GM18499 (cell line): ENCODE data around the gene MMP23B.

Experiments used
- ATAC-seq: cut with Tn5 transposase; IDR thresholded peaks from one replicate; pipeline ENCODE4 v1.9.1; 2021; ENCODE audit warnings: moderate number of reproducible peaks; ENCODE audit not compliant: insufficient read depth, unreplicated experiment

MMP23B gene

DNA sequence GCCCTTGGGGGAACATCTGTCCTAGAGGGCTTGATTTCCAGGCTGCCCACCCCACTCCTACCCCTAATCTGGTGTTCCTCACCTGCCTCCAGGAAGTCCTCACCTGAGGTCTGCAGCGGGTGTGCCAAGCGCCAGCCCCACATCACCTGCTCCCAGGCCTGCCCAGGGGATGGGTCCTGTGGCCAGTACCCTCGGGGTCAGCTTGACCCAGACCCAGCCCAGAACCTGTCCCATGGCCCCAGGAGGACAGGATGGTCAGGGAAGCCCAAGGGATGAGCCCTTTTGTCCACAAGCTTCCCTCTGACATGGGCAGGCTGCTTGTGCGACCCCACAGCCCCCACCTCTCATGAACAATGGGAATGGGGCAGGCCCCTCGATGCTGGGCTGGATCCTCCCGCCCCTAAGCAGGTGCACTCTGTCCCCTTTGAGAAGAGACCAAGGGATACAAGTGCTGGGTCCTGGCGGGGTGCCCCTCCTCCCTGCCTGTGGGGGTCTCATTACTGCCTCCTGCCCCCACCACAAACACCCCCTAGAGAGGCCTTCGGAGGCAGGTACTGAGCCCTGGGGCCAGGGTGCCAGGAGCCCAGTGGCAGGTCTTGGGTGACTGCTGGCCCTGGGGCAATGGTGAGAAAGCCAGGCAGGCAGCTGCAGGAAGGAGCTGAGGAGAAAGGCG, 13.4 kb upstream of the MMP23B start:
- ATAC-seq = no peak

DNA sequence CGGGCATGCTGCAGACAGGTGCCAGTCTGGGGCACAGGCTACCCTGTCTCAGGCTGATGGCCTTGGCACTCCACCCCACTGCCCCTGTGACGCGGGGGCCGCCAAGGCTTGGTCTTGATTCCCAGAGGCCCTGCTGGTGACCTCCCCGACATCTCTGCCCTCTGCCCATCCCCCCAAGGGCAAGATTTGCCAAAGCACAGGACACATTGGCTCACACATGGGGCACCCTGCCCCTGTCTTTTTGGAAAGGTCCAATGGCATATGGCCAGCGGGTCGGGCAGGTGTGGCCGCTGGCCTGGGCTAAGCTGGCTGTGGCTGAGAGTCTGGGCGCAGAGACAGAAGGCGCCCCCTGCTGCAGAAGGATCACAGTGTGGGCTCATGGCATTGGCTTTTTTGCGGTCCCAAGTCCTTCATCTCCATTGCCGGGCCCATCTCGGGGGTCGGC, 12.0 kb upstream of the MMP23B start:
- ATAC-seq = no peak

DNA sequence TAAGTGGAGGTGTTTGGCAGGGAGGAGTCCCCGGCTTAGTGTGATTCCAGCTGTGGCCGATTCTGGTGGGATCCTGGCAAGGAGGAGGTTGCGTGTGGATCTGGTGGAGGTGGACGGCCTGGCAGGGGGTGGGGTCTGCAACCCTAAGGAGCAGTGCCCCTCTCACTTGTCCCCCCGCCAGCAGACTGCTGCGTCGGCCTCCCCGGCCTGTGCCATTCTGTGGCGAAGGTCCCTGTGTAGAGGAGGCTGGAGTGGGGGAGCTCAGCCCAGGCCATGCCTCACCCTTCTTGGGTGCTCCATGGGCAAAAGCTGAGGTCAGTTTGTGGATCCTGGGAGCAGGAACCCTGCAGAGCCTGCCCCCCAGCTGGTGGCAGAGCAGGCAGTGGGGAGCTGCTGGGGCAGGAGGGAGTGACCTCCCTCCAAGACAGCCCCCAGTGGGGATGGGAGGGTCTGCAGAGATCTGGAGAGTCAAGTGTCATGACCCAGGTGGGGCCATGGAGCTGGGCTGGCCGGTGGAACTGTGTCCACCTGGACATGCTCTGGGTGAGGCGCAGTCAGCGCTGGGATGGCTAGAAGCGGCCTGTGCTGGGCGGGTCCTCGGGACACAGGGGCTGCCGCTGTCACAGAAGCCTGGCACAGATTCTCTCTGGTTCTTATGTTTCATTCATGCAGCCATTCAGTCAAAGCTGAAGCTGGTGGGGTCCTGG, 11.4 kb upstream of the MMP23B start:
- ATAC-seq = no peak

DNA sequence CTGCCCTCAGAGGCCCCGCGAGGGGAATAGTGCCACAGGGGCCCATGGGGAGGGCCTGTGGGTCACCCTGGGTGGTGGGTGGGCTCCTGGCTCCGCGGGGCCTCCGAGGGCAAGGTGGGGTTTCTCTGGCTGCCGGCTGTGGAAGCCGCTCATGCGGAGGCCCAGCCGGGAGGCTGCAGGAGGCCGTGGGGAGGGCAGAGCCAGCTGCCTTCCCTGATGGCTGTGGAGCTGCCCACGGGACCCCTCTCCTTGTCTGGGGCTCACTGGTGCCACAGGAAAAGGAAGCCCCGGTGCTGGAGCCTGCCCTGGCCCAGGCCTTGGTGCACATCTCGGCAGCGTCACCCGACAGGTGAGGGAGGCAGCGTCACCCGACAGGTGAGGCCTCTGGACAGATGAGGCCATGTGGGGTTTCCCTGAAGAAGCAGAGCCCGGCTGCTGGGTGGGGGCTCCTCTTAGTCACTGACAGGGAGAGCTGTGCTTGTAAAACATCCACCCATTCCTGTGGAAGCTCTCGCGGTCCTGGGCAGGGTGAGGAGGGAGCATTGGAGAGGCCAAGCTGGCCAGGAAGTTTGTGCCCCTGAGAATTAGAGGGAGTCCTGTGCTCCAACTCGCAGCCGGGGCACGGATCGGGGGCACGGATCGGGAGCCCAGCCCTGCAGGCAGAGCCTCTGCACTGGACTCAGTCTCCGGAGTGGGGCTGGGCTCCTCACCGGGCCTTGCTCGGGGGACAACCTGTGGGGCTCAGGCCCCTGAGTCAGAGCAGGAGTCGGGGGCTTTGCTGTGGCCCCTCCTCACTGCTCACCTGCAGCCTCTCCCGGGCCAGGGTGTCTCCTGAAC, 10.6 kb upstream of the MMP23B start:
- ATAC-seq = no peak

DNA sequence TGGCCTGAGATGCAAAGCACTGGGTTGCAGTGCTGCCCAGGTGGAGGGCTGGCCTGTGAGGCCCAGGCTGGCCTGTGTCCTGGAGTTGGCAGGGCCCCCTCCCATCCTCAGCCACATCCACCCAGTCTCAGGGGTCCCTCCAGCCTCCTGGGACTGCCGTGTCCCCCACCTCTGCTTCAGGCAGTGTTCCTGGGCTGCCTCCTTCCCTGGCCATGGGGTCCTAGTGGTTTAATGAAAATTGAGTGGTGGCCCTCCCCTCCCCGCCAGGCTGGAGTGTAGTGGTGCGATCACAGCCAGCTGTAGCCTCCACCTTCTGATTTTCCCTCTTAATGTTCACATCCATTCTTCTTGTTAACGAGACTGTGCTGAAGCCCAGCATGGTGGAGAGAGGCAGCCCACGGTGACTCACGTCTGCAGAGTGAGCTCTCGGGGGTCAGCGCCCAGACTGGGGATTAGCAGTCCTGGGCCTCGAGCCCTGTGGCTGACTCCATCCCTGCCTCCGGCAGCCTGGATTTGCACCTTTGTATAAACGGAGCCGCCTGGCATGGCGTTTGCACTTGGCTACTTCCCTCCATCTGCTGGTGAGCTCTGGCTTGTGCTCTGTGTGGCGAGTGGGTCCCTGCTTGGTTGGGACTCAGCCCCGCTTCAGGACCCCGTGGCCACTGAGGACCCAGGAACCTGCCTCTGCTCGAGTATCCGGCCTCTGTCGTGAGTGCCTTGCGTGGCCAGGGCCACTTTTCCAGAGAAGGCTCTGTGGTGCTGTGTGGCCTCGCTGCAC, 9.8 kb upstream of the MMP23B start:
- no peak for ATAC-seq

DNA sequence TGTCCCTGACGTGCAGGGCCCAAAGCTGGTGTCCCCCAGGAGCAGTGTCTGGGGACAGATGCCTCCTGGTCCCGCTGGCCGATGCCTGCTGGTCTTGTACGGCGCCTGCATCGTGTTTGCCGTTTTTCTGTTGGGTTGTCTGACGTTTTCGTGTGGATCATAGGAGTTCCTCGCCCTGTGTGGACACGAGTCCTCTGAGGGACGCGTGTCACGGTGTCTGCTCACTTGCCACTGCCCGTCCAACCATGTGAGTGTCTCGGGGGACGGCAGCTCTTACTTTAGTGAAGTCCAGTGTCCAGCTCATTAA, 9.2 kb upstream of the MMP23B start:
- ATAC-seq = no peak

DNA sequence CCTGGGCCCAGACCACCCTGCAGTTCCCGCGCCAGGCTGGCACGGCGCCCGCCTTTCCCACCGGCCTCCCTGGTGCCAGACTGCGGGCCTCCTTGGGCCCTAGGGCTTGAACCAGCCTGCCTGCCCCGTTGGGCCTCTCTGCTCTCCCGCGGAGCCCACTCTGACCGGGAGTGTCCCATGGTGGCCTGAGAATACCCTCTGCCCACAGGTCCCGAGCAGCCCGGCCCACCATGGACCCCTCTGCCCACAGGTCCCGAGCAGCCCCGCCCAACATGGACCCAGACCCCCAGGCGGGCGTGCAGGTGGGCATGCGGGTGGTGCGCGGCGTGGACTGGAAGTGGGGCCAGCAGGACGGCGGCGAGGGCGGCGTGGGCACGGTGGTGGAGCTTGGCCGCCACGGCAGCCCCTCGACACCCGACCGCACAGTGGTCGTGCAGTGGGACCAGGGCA, 8.8 kb upstream of the MMP23B start:
- no peak for ATAC-seq

DNA sequence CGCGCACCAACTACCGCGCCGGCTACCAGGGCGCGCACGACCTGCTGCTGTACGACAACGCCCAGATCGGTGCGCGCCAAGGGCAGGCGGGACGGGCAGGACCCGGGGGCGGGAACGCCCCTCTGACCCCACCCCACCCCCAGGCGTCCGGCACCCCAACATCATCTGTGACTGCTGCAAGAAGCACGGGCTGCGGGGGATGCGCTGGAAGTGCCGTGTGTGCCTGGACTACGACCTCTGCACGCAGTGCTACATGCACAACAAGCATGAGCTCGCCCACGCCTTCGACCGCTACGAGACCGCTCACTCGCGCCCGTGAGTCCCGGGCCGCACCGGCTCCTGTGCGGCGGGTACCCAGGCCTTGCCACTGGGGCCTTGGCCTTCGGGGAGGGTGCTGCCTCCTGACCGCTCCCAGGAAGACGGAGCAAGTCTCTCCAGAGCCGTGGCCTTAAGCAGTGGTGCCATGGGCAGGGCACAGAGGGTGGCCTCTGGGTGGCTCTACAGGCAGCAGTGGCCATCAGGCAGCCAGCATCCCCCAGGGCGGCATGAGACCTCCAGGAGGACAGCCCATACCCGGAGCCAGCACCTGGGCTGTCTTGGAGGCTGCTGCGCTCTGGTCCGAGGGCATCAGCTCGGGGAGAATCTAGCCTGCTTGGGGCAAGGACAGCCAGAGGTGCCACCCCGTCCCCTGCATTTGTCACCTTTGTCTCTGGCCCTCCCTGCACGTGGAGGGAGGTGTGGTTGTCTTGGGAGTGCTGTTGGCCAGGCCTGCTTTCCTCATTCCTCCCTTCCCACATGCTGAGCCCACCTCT, 8.1 kb upstream of the MMP23B start:
- ATAC-seq = no peak

DNA sequence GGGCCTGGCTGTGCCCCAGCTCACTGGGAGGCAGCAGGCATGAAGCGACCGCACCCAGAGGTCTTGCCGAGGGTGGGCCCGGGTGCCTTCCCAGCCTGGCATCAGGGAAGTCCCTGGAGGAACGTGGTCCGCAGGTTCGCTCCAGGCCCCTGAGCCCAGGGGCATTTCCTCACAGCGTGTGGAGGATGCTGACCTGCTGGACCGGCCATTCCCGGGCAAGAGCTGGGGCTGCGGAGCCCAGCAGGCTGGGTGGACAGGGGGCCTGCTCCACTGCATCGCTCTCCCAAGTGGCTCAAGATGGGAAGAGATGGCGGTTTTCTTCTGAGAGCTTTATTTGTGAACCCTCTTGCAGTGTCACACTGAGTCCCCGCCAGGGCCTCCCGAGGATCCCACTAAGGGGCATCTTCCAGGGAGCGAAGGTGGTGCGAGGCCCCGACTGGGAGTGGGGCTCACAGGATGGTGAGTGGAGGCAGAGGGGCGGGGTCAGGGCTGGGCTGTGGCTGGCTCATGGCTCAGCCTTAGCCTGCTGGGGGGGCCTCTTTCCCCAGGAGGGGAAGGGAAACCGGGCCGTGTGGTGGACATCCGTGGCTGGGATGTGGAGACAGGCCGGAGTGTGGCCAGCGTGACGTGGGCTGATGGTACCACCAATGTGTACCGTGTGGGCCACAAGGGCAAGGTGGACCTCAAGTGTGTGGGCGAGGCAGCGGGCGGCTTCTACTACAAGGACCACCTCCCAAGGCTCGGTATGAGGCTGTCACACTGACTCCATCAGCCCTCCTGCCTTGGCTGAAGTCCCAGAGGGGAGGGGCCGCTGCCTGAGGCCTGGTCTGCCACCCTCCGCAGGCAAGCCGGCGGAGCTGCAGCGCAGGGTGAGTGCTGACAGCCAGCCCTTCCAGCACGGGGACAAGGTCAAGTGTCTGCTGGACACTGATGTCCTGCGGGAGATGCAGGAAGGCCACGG, 7.2 kb upstream of the MMP23B start:
- ATAC-seq = no peak

DNA sequence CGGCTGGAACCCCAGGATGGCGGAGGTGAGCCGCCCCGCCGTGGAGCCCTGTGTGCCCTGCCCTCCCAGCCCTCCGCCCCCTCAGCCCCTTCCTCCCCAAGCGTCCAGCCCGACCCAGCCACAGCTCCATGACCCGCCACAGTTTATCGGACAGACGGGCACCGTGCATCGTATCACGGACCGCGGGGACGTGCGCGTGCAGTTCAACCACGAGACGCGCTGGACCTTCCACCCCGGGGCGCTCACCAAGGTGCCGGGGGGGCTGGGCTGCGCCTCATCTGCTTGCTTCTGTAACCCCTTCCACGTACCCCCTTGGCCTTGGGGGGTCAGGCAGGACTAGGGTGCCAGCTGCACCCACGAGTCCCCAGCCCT, 6.6 kb upstream of the MMP23B start:
- no peak for ATAC-seq

DNA sequence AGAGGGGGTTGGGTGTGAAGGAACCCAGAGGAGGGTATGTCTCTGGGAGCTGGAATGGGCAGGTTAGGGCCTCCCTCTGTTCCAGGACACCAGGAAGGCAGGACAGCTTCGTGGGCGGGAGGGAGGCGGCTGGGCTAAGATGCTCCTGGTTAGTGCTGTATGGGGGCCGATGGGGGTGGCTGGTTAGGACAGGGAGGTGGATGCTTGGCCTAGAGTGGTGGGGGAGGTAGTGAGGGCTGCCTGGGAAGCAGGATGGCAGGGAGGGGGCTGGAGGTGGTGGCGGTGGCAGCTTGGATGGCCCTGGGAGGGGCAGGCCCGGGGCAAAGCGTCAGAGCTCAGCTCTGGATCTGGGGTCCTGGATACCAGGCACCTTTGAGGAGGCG, 6.2 kb upstream of the MMP23B start:
- no peak for ATAC-seq

DNA sequence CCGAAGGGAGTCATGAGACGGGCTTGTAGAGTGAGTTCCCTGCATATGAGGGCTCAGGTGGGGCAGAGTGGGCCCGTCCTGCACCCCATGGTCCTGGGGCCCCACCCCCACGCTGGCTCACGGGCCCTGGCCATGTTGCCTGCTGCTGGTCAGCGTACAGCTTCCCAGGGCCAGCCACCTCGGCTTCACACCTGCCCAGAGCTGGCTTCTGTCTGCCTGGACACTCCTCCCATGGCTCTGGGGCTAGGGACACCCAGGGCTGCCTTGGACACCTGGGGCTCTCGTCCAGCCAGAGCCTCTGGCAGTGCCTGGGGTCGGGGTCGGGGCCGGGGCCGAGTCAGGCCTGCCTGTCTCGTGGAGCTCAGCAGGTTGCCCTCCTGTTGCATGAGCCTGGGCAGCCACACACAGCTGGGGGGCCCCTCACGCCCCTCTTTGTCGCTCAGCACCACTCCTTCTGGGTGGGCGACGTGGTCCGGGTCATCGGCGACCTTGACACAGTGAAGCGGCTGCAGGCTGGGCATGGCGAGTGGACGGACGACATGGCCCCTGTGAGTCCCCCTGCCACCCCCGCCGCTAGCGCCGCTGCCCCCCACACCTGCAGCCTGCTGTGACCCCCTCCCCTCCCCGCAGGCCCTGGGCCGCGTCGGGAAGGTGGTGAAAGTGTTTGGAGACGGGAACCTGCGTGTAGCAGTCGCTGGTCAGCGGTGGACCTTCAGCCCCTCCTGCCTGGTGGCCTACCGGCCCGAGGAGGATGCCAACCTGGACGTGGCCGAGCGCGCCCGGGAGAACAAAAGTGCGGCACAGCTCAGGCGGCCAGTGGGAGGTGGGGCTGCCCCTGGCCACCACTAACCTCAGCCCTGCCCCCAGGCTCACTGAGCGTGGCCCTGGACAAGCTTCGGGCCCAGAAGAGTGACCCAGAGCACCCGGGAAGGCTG, 5.5 kb upstream of the MMP23B start:
- ATAC-seq = no peak

DNA sequence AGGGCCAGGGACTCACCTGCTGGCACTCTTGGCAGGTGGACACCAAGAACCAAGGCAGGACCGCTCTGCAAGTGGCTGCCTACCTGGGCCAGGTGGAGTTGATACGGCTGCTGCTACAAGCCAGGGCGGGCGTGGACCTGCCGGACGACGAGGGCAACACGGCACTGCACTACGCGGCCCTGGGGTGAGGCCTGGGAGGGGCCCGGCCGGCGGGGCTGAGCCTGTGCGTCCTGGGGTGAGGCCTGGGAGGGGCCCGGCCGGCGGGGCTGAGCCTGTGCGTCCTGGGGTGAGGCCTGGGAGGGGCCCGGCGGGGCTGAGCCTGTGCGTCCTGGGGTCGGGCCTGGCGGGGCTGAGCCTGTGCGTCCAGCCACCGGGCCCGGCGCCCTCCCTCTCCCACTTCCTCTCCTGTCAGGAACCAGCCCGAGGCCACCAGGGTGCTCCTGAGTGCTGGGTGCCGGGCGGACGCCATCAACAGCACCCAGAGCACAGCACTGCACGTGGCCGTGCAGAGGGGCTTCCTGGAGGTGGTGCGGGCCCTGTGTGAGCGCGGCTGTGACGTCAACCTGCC, 4.6 kb upstream of the MMP23B start:
- no peak for ATAC-seq

DNA sequence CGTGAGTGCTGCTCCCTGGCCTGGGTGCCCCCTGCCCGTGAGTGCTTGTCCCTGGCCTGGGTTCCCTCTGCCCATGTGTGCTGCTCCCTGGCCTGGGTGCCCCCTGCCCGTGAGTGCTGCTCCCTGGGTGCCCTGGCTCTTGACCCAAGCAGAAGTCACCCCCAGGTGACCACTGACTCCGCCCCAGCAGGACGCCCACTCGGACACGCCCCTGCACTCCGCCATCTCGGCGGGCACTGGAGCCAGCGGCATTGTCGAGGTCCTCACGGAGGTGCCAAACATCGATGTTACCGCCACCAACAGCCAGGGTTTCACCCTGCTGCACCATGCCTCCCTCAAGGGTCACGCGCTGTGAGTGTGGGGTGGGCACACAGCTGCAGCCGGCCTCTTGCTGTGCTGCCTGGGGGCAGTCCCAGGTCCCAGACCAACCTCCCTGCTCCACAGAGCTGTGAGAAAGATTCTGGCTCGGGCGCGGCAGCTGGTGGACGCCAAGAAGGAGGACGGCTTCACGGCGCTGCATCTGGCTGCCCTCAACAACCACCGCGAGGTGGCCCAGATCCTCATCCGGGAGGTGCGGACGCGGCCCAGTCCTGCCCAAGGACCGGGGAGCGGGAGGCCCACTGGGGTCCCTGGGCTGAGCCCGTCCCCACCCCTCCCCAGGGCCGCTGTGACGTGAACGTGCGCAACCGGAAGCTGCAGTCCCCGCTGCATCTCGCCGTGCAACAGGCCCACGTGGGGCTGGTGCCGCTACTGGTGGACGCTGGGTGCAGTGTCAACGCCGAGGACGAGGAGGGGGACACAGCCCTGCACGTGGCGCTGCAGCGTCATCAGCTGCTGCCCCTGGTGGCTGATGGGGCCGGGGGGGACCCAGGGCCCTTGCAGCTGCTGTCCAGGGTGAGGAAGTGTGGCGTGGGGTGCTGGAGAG, 3.9 kb upstream of the MMP23B start:
- ATAC-seq = no peak

DNA sequence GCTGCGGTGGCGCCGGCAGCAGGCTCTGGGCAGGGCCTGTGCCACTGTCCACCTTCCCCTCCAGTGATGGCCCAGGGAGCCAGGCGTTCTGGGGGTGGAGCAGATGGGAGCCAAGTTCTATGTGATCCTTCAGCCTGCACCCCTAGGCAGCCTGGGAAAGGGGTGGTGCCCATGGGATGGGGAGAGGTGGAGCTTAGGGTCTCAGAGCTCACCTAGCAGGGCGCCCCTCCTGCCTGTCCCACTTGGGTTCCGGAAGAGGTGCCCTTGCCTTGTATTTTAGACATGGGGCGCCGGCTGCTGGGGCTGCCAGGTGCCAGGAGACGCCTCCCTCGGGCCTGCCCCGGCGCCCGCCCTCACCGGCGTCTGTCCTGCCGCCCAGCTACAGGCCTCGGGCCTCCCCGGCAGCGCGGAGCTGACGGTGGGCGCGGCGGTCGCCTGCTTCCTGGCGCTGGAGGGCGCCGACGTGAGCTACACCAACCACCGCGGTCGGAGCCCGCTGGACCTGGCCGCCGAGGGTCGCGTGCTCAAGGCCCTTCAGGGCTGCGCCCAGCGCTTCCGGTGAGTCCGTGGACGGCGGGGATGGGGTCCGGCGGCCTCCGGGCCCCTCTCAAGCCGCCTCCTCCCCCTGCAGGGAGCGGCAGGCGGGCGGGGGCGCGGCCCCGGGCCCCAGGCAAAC, 3.1 kb upstream of the MMP23B start:
- ATAC-seq = no peak
